SHP77 (cell line): ENCODE data around the gene NTN3.
A peak's percentile ranks its signal among the peaks of the same experiment; 100 is the strongest.
"Not testable (repeated sequence)": the region's sequence is repeated elsewhere in the genome, so short reads cannot be mapped to it uniquely, and the experiment has no call there.

Experiments used
- DNase-seq, 2 experiments: peaks; one replicate each; lab custom pipeline; 2025; lab: John Stamatoyannopoulos, UW

The NTN3 gene

DNA sequence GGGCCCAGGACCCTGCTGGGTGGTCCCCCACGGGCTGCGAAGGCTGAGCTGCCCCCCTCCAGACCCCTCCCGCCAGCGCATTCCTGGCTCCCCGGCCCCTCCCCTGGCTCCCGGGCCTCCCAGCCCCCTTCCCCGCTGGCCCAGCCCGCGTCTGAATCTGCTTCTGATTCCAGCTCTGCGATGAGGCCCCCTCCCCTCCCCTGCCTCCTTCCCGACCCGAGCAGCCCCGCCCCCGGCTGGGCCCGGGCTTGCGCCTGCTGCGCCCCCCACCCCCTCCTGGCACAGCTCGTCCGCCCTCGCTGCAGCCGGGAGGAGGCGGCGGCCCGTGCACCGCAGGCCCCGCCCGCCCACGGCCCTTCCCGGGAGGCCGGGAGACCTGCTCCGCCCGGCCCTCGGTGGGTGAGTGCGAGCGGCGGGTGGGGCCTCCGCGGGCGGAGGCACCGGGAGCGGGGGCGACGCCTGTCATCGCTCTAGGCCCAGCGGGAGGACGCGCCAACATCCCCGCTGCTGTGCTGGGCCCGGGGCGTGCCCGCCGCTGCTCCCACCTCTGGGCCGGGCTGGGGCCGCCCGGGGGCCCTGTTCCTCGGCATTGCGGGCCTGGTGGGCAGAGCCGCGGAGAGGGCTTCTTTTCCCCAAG is at the start of gene NTN3:
NTN3 (plus strand) TSS at position 282 of the 637 bp plus-strand sequence. CDS start 405 bp downstream, outside the sequence.
- DNase-seq, result no peak

DNA sequence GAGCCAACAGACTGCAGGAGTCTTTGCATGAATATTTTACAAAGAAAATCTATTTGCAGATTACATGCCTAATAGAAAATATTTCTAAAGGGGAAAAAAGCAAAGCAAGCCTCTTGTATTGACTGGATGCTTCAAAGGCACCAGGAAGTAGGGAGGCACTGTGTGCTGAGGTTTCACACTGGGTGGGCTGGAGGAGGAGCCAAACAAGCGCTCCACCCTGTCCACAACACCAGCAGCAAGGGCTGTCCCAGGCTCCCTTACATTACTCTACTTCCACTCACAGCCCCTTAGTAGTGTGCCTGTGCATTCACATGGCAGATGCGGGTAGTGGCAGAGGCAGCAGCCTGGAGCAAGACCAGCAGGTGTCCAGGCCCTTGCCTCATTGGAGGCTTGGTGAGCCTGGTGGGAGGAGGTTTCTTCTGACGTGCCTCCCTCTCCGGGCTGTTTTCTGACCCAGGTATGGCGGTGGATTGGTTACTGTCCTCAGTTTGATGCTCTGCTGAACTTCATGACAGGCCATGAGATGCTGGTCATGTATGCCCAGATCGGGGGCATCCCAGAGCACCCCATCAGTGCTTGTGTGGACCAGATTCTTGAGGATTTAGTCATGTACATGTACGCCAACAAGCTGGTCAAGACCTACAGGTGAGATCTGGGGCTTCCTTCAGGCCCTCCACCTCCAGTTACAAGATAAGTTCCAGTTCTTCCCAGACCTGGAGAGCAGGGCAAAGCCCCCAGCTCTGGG is 48.8 kb upstream of the NTN3 start:
- DNase-seq, result peak; percentile 74 to 75

DNA sequence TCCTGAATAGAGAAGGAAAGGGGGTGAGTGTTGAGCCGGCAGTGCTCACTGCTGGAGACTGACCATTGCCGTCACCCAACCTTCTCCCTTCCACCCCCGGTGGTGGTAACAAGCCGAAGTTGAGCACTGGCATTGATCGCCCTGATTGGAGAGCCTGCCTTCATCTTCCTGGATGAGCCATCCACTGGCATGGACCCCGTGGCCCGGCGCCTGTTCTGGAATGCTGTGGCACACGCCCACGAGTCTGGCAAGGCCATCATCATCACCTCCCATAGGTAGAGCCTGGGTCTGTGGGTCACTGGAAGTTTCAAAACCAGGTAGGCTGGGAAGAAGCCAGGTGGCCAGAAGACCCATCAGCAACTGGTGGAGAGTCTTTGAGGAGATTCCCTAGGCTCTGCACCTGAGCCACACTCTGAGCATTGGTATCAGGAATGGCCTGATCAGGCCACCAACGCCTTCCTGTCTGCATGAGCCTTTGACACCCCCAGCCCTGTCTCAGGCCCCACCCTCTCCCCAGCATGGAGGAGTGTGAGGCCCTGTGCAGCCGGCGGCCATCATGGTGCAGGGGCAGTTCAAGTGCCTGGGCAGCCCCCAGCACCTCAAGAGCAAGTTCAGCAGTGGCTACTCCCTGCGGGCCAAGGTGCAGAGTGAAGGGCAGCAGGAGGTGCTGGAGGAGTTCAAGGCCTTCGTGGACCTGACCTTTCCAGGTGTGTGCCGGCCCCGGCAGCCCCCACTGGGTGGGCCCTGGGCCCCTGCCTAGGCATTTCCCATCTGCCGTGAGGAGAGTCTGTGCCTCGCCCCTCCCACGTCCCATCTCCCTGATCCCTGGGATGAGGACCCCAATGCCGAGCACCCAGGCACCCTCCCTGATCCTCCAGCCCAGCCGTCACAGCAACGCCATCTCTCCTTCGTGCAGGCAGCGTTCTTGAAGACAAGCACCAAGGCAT is 46.8 kb upstream of the NTN3 start:
- DNase-seq, result no peak

DNA sequence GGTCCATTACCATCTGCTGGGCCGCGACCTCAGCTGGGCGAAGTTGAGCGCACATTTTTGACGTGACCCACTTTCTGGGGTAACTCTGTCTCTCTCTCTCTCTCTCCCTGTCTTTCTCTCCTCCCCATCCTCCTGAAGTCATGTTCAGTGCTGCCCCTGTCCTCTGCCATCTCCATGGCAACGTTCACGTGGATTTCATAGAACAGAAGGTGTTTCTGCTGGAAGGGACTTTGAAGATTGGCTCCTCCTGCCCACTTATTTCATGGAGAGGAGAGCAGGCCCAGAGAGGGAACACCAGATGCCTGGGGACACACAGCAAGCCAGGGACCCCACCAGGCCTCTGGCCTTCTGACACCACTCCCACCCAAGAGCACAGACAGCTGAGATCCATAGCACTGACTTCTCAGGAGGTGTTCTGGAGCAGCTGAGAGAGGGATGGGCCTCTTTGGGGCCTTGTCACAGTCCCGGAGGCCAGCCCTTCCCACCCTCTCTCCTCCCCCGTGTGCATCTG is 46.0 kb upstream of the NTN3 start:
- DNase-seq, result no peak

DNA sequence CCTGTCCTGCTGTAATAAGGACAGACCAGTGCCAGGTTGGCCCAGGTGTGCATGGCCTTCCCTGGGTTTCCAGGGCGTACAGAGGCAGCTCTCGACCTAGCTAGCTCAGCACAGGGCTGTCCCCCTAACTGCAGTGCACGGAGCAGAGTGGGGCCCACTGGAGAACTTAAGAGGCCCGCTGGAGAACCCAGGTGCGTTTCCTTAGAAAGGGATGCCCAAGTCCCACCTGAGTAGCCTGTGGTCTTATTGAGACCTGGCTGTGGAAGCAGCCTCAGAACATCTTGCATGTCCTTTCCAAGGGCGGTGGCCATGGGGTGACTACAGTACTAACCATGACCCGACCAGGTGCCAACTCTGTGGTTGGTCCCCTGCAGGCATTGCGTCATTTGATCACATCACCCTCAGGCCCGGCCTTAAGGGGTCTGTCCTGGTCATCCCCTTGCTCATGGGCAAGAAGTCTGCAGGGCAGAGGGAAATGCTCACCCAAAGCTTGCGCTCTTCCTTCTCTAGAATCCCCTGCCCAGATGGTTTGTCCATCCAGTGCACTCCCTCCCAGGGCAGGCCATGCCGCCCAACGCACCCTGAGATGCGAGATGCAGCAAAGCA is 45.2 kb upstream of the NTN3 start:
- DNase-seq, result no peak

DNA sequence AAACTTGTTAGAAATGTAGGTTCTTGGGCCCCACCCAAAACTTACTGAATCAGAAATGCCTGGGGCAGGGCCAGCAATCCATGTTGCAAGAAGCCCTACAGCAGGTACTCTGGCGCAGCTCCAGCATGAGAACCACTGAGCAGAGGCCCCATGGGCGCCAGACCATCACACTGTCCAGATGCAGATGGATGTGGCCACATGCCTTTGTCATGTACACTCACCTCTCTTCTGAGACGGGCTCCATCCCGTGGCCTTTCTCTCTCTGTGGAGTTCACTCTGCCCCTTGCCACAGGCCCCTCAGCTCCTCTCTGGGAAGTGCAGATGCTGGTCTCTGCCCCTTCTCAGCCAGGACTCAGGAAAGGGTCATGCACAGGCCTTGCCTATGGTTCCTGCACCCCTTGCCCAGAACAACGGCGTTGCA is 44.1 kb upstream of the NTN3 start:
- DNase-seq, result no peak

DNA sequence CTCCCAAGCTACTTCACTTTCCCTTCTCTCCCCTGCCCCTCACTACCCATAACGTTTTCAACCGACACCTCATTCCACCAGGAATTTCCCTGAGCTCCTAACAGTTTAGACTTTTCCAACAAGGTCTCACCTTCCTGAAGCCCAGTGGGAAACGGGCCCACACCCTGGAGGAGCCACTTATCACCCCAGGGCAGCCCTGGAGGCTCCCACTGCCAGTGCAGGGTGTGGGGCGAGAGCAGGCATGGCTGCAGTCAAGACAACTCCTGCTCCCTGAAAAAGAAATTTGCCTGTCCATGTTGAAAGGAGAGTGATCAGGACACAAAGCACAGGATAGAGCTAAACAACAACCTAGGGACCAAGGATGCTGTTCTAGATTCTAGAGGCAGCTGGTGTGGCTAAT is 43.6 kb upstream of the NTN3 start:
- no peak for DNase-seq

DNA sequence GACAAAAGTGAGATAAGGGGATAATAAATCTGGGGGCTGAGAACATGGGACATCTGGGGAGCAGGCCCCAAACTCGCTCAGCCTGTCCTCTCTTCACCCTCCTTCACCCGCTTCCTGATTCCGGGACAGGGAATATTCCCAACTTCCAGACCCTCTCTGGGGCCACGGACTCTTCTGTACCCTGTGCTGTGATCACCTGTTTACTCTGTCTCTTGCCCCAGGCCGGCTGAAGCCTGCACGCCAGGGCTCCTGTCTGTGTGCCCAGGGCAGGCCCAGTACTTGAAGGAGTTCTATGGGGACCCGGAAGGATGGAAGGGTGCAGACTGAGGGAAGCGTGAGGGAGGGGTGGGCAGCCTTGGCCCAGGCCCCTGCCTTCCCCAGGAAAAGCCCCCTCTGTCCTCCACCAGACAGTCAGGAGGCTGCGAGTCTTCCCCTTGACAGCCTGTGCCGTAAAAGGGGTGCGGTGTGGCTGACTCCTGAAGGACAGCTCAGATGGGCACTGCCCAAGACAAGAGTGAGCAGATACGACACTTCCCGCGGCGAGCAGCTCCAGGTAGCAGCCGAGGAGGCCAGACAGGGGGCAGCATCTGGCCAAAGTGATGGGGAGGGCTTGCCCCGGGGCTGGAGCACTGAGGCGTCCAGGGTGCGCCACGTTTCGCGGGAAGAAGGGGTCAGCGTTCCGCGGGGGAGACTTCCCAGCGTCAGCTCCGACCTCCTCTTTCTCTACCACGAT is 42.9 kb upstream of the NTN3 start:
- DNase-seq, result peak in 1 of 2 experiments; percentile 39

DNA sequence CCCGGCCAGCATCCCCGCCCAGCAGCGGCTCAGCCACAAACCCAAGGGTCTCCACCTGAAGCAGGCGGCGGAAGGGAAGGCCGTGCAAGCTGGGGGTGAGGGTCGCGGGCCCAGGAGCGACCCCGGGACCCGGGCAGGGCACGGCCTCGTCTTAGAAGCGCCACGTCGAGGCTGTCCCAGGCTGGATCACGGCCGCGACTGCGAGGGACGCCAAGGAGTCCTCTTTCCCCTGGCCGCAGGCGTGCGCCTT is 42.4 kb upstream of the NTN3 start:
- no peak for DNase-seq

DNA sequence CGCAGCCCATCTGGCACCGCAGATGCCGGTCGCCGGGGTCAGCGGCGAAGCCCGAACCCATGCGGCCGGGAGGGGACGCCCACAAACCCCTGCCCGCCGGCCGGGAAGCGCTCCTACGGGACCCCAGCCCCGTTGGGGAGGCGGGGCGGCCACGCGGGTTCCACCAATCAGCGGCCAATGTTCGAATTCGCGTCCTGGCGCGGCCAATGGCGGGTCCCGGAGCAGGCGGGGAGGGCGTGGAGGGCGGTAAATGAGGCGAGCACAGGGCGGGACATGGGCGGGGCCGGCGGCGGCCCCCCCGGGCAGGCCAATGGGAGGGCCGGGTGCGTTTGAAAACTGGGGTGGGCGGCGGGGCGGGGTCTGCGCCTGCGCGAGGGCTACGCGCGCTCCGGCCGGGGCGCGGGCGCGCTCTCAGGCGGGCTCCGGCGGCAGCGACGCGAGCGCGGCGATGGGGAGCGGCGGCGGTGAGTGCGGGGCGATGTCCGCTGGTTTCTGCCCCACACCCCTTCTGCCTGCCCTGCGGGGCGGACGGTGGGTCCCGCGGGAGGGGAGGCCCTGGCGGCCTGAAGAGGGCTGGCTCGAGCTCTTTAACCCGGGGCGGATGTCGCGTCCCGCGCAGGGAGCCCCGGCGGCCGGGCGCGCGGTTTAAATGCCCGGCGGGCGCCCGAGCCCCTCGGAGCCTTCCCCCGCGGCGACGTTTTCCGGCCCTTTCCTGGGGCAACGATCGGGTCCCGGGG is 41.9 kb upstream of the NTN3 start, which contains the start of gene CCNF:
CCNF (plus strand) TSS at position 414 of the 737 bp plus-strand sequence; CDS start at position 449, 35 bp downstream.
- peak; percentile 91 to 93 for DNase-seq

DNA sequence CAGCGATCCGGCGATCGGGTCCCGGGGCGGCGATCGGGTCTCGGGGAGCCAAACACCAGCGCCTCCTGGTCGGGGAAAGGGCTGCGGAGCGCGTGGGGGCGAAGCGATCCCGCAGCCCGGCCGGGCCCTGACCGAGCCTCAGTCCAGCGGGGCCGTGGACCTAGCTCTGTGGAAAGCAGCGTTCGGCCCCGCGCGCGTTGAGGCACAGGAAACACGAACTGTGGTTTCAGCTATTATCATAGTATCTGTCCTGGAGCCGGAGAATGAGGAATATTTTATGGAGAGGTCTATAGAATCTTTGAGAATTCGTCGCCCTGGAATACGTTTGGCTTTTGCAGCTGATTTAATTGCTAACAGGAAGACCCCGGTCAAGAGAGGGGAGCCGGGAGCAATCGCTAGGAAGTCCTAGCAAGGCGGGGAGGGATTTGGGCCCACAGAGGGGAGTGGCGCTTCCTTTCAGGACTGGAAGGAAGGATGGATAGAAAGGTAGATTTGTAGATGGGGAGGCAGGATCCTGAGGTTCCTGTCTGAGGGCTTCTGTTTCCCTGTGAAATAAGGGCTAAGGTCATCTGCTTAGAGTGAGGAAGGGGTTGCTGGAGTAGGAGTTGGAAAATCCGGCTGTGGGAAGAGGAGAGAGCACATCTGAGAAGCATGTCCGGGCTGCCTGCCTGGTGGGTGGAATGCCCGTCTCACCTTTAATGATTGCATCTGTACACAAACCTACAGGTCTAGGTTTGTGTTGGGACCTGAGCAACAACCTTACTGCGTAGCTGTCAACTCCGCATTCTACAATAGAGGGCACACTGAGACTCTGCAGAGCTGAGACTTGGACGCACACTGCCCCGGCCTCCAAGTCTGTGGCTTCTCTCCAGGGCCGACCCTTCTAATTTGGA is 41.1 kb upstream of the NTN3 start:
- no peak for DNase-seq

DNA sequence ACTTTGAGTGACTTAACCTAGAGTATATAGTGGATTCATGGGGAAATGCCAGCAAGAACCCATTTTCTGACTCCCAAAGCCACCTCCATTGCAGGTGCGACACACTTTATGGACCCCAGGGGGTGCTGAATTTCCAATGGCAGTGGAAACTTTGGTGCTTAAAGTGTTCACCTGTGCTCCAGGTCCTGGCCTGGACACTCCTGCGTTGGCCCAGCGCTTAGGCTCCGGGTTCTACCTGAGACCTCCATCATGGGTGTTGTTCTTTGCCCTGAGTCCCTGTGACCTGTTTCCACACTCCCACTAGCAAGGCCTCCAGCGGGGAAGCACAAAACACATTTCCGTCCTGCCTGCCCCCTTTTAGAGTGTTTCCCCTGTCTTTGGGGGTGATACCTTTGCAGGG is 38.8 kb upstream of the NTN3 start:
- DNase-seq, result no peak

DNA sequence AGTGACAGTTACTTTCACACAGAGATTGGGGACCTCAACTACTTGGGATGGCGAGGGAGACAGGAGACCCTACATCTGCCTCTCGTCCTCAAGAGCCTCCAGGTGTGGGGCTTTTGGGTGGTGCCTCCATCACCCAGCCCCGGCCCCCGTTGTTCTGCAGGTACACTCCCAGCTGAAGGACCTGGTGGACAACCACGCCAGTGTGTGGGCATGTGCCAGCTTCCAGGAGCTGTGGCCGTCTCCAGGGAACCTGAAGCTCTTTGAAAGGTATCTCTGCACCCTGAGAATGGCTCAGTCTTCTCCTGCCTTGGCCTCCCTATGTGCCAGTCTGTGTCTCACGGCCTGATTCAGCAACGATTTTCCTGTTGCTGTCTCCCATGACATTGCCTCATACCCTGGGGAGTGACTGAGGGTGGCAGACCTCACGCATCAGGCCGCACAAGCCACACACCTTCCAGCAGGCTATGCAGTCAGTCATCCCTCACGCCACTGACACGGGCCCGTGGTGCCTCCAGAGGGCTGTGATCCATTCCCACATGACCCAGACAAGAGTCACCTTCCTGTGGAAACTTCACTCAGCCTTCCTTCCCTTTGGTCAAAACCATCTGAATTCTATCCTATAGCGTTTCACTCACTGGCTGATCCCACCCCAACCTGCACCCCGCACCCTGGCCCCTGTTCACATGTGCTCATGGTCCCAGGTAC is 38.1 kb upstream of the NTN3 start:
- no peak for DNase-seq

DNA sequence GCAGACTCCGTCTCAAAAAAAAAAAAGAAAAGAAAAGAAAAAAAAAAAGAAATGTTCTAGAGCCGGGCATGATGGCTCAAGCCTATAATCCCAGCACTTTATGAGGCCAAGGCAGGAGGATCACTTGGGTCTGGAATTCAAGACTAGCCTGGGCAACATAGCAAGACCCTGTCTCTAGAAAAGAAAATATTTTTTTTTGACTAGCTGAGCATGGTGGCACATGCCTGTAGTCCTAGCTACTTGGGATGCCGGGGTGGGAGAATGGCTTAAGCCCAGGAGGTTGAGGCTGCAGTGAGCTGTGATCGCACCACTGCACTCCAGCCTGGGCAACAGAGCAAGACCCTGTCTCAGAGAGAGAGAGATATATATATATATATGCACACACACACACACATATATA is 35.9 kb upstream of the NTN3 start:
- not testable (repeated sequence) for DNase-seq

DNA sequence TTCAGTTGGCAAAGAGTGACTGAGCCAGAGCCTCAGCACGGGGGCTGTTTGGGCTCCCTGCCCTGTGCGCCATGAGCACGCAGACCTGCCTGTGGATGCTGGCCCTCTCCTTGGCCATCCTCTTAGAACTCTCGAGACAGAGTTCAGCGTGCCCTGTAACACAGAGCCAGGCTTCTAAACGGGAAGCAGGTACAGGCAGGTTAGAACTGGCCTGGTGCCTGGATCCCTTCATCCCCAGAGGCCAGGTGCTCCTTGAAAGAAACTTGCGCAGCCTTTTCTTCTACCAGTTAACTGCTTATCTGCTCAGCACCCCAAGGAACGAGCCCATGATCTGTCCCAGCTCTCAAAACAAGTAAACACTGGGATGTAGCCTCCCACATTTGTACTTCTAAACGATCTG is 35.0 kb upstream of the NTN3 start:
- DNase-seq, result no peak

DNA sequence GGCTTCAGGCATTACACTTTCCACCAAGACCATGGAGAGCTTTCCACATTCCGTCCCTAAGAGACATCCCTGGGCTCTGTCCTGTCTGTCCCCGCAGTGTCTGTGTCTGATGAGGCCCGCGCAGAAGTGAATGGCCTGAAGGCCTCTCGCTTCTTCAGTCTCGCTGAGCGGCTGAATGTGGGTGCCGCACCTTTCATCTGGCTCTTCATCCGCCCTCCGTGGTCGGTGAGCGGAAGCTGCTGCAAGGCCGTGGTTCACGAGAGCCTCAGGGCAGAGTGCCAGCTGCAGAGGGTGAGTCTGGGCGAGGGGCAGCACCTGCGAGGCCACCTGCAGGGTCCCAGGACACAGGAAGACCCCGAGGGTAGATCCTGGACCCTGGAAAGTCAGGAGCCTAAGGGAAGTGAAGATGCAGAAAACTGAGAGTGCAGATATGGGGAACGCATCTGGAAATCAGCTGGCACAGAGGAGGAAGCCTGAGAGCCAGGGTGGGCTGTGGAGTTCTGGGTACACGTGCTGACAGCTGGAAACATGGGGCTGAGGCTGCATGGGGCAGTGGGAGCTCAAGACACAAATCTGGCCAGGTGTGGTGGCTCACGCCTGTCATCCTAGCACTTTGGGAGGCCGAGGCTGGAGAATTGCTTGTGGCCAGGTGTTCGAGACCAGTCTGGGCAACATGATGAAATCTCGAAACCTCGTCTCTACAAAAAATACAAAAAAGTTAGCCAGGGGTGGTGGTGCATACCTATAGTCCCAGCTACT is 33.9 kb upstream of the NTN3 start:
- DNase-seq, result no peak

DNA sequence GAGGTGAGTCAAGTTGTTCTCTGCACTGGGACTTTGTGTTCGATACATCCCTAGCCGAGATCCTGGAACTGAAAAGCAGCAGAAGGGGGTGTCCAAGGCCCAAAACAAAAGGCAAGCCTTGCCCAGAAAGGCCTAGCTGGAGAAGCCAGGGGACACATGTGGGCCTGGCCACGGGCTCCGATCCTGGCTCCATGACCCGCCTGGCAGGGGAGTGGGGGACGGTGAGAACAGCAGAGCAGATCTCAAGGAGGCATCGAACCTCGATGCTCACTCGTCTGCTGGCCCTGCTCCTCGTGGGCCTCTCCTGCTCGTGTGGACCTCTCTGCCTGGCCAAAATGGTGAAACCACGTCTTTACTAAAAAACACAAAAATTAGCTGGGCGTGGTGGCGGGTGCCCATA is 33.0 kb upstream of the NTN3 start:
- no peak for DNase-seq

DNA sequence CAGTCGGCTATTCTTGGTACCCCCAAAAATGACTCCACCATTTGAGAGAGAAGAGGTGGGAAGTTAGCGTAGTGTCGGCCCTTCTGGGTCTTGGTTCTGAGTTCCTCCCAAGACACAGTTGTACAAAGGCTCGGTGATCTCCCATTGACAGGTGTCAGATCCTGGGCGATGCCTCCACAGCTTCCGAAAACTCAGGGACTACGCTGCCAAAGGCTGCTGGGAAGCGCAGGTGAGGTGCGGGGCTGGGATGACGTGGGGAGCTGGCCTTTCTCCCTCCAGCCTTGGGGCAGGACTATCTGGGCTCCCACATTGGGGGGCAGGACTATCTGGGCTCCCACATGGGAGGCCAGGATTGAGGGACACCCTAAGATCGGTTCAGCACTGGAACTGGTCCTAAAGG is 31.5 kb upstream of the NTN3 start:
- no peak for DNase-seq
